ENCODE data around the gene C10orf105.

The C10orf105 gene

DNA sequence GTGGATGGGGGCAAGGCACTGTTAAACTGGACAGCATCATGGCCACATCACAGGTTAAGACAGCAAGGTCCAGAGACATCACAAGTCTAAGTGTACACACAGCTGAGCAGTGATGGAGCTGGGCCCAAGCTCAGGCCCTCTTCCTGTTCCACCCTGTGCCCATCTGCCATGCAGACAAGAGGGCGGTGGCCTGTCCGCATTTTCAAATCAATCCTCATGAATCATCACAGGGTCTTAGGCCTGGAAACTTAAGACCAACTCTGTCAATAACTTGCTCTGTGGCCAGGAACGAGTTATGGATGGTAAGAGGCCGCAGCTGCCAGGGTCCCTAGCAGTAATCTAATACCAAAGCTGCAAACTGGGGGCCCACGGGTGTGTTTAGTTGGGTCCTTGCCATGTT lies 3.2 kb downstream of the C10orf105 start:
- no peak for DNase-seq (ENCODE audit: low read depth)

DNA sequence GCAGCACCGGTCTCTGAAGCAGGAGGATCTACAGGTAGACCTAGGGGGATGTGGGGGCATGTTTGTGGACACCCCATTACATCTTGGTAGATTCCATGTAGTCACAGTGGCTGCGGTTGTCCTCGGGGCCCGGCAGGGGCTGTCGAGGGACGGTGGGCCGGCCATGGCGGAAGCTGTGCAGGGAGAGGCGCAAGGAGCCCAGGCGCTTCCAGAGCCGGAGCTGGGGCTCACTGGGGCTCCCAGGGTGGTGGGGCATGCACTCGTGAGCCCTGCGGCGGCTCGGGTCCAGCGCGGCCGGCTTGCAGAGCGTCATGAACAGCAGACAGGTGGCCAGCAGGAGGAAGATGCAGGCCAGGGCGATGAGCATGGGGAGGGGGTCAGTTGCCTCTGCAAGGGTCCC lies 3.7 kb downstream of the C10orf105 start:
- no peak for DNase-seq (ENCODE audit: low read depth)

GRCh38 chr10:71715026-71715425 lies 4.6 kb downstream of the C10orf105 start:
- no peak for DNase-seq (ENCODE audit: low read depth)

DNA sequence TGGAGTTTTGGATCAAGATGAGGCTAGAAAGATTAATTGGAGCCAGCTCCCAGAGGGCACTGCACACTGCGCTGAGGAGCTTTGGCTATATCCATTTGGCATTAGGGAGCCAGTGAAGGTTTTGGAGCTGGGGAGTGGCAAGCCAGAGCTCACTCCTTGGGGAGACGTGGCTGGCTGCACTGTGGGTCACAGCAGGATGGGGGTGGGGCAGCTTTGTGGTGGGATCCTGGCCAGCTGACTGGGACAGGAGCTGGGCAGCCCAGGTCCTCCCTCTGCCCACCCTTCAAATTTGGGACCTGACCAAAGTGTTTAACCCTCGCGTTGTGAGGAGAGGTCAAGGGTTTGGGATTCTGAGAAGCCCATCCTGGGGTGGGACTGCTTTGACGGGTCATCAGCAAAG lies 5.0 kb downstream of the C10orf105 start:
- DNase-seq (ENCODE audit: low read depth) = no peak

DNA sequence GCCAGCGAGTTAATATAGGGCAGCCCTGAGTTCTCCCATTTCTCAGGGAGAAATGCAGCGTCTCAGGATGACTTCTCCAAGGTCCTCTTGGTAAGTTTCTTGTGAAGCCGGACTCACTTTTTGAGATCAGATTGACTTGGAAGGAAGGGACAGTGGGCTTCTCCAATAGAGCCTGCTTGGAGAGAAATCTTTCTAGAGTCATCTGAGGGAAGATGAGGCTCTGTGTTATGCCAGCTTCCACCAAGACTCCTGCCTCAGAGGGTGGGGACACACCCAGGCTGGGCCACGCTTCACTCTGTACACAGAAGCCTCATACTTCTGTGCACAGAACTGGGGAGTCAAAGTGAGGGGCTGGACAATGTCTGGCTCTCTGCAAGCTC lies 5.6 kb downstream of the C10orf105 start:
- no peak for DNase-seq (ENCODE audit: low read depth)

- DNase-seq (ENCODE audit: low read depth) = no peak
Observed at GRCh38 chr10:71713135-71714030, 6.2 kb downstream of the C10orf105 start.

GRCh38 chr10:71712572-71713134 lies 6.9 kb downstream of the C10orf105 start:
- no peak for DNase-seq (ENCODE audit: low read depth)

DNA sequence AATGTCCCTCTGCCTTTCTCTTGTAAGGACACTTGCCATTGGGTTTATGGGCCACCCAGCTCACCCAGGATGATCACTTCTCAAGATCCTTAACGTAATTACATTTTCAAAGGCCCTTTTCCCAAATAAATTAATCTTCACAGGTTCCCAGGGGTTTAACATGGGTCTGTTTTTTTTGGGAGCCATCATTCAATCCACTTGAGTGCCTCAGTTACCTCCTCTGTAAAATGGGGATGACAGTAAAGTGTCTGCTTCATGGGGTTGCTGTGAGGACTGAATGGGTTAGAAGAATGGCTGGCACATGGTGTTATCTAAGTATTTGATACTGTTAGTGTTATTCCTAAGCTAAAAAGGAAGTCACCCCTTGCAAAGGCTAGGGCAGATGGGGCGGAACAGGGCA lies 7.4 kb downstream of the C10orf105 start:
- no peak for DNase-seq (ENCODE audit: low read depth)

DNA sequence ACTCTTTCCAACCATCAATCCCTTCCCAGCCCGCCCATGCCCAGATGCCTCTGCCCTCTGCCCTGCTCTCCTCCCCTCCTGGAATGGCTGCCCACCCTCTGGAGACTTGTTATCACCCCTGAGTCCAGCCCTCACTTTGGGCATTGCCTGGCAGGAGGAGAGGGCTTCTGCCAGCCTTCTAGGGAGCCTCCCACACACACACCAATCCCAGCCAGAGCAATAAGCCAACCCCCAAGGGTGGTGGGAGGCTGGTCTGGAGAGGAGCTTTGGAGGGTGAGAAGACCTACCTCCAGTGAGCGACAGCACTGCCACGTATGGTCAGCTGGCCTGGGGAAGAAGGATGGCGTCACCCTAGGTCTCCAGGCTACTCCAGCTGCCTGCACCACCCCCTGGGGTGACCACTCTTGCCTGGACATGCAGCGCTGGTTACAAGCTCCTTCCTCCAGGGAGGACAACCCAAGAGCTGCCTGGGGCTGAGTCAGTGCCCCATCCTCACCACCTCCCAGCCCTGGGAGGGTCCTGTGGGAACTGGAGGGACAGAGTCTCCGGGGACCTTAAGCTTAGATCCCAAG lies 8.4 kb downstream of the C10orf105 start:
- DNase-seq (ENCODE audit: low read depth) = no peak

DNA sequence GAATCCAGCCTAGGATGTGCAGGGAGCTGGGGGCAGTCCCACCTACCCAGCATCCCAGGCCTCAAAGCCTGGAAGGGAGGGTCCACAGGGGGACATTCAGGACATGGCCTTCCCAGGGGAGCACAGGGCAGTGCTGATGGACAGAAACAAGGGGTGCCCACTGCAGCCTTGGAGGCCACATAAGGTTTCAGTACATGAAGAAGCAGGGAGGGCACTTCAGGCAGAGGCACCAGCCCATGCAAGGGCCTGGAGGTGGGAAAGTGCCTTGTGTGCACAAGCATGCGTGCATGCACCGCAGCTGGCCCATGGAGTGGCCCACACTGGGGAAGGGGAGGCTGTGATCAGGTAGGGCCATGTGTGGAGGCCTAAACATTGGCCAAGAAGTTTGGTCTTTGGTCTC lies 9.1 kb downstream of the C10orf105 start:
- DNase-seq (ENCODE audit: low read depth) = no peak

GRCh38 chr10:71708897-71709882 lies 10.4 kb downstream of the C10orf105 start:
- no peak for DNase-seq (ENCODE audit: low read depth)

GRCh38 chr10:71708301-71708703 lies 11.3 kb downstream of the C10orf105 start:
- no peak for DNase-seq (ENCODE audit: low read depth)

DNA sequence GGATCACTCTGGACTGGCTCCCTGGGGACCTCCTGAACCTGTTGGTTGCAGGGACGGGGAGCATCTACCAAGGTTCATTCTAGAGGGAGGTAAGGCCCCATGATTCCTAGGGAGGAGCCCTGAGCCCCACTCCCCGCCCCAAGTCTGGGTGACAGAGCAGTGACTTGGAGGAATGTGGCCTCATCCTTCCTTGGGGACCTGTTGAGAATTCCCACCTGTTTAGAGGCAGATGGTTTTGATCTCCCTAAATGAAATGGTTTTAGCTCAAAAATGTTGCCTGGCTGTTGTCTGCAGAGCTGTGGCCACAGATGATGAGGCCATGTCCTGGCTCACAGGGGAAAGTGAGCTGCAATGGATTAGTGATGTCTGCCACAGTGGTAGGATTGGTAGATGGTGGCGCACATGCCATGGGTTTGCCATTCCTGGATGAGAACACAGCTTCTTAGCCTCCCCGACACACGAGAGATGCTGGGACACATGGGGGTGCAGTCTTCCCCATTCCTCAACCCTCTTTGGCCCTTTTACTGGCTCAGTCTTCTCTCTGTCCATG lies 12.3 kb downstream of the C10orf105 start:
- DNase-seq (ENCODE audit: low read depth) = no peak

- DNase-seq (ENCODE audit: low read depth) = no peak
Observed at GRCh38 chr10:71706216-71707121, 13.1 kb downstream of the C10orf105 start.

GRCh38 chr10:71705582-71705981 lies 14.0 kb downstream of the C10orf105 start:
- no peak for DNase-seq (ENCODE audit: low read depth)

DNA sequence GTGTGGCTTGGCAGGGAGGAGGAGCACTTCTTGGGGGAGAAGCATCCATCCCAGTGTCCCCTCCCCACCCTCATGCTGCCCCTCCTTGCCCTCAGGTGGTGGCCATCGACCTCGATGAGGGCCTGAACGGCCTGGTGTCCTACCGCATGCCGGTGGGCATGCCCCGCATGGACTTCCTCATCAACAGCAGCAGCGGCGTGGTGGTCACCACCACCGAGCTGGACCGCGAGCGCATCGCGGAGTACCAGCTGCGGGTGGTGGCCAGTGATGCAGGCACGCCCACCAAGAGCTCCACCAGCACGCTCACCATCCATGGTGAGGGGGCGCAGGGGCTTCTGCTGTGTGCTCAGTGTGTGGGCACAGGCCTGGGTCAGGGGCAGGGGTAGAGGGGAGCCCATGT lies 14.8 kb downstream of the C10orf105 start:
- DNase-seq (ENCODE audit: low read depth) = no peak

GRCh38 chr10:71703577-71703976 lies 16.0 kb downstream of the C10orf105 start:
- no peak for DNase-seq (ENCODE audit: low read depth)

GRCh38 chr10:71701496-71702132 lies 18.0 kb downstream of the C10orf105 start:
- DNase-seq (ENCODE audit: low read depth) = no peak

DNA sequence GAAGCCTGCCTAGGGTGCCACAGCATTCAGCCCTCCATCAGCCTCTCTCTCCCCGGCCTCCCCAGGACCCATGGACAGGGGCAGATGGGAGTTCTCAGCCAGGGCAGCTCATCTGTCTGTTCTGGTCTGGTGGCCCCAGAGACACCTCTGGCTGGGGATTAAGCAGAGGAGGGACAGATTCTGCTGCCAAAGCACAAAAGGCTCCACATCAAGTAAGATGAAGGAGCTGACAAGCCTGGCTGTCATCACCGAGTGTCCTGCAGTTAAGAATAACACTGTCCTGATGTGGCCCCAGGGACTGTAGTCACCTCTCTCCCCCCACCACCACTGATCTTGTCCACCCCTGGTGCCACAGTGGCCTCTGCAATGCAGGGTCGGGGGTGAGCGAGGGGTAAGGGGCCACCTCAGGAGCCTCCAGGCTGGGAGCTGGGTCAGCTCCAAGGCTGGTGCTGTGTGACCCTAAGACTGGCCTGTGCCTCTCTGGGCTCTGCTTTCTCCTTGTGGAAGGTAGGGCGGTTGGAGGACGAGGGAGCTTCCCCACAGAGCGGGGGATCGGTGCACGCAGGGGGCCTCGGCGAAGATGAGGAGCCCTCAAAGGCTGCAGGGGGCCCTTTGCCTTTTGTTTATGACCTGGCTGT lies 18.7 kb downstream of the C10orf105 start:
- DNase-seq (ENCODE audit: low read depth) = no peak

- DNase-seq (ENCODE audit: low read depth) = no peak
Observed at GRCh38 chr10:71698737-71699136, 20.8 kb downstream of the C10orf105 start.

All from non-pigmented ciliary epithelial cell (primary cell).